ENCODE data around the gene STIMATE. TPM values are rescaled to one million over a fixed set of nuclear protein-coding genes. Genes with fewer than 3 reads are reported as not detected.

Gene STIMATE
- total and polyA plus RNA-seq, 2 of the 4 experiments (the other 2 are of a cell fraction): 10.6 to 17.8 TPM

DNA sequence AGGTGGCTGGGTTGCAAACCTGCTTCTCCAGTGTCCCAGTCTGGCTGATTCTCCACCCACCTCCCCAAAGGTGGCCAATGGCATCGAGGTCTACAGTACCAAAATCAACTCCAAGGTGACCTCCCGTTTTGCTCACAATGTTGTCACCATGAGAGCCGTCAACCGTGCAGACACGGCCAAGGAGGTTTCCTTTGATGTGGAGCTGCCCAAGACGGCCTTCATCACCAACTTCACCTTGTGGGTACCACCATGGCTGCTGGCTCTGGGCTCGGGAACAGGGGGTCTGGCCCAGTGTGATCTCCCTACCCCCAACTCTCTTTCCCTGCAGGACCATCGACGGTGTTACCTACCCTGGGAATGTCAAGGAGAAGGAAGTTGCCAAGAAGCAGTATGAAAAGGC is 100.9 kb downstream of the STIMATE start:
- Histone ChIP-seq H3K27ac (ENCODE audit: insufficient read depth, low read length) (no peak overlapping the region), H3K23ac (ENCODE audit: low read depth, low read length) (no peak overlapping the region), H4K91ac (ENCODE audit: insufficient read depth, low read depth, low read length) (no peak overlapping the region), H3K4me1 (ENCODE audit: control insufficient read depth, insufficient read depth, low read length) (peaks cover 1% of the 10 kb centered on the region; the same call in 1 of the 2 replicates), H3K4me3 (ENCODE audit: insufficient read depth, low read depth, low read length) (no peak overlapping the region), H4K8ac (ENCODE audit: low read depth in 2 of 2, low read length in 2 of 2) (no peak overlapping the region), H2BK5ac (ENCODE audit: low read depth, low read length, poor library complexity, severe bottlenecking) (no peak overlapping the region), H3K27me3 (ENCODE audit: control insufficient read depth, insufficient read depth, low read length) (peaks cover 11% of the 10 kb centered on the region; the same call in 1 of the 2 replicates), H4K5ac (ENCODE audit: low read depth, low read length) (no peak overlapping the region), H2AK5ac (ENCODE audit: low read depth, low read length) (no peak overlapping the region), H2BK120ac (ENCODE audit: low read depth, low read length) (no peak overlapping the region), H3K9ac (ENCODE audit: low read depth, low read length) (no peak overlapping the region), H3K9me1 (ENCODE audit: insufficient read depth, low read length) (no peaks in the 10 kb centered on the region), H3K9me3 (ENCODE audit: control insufficient read depth, insufficient read depth, low read length) (no peaks in the 10 kb centered on the region), H3K56ac (ENCODE audit: extremely low read depth, insufficient read depth, low read length) (no peak overlapping the region), H4K20me1 (ENCODE audit: insufficient read depth, low read length) (no peaks in the 10 kb centered on the region), H3K18ac (ENCODE audit: low read depth, low read length) (no peak overlapping the region), H2BK20ac (ENCODE audit: low read depth, low read length) (no peak overlapping the region), H2BK15ac (ENCODE audit: low read depth, low read length) (no peak overlapping the region), H2AFZ (replicated peaks; ENCODE audit: low read length, poor library complexity) (no peak overlapping the region), H3K36me3 (ENCODE audit: control insufficient read depth, insufficient read depth, low read length) (no peaks in the 10 kb centered on the region), H3K4me2 (ENCODE audit: low read depth, low read length) (no peak overlapping the region), H3K14ac (replicated peaks; ENCODE audit: low read depth, low read length) (no peak overlapping the region), H3K79me1 (ENCODE audit: low read depth in 1 of 2, low read length in 2 of 2) (no peaks in the 10 kb centered on the region), H2AK9ac (replicated peaks; ENCODE audit: low read depth, low read length, poor library complexity) (no peak overlapping the region), H3K4ac (ENCODE audit: low read depth, low read length) (no peak overlapping the region)
- in situ Hi-C loops (cut with MboI; ENCODE audit: low sequenced_read_pairs) (no loop called here), intact Hi-C loops (cut with micrococcal nuclease) (no loop called here), dilution Hi-C loops (cut with HindIII; ENCODE audit: low sequenced_read_pairs, unreplicated experiment) (no loop called here)
- TF ChIP-seq MAFK (IDR thresholded peaks at IDR 0.05; ENCODE audit: low read depth, low read length): no peak
- no peak for TF ChIP-seq NFE2L2 (IDR thresholded peaks at IDR 0.05; ENCODE audit: low read depth, low read length)
- TF ChIP-seq MAZ (IDR thresholded peaks at IDR 0.05; ENCODE audit: borderline replicate concordance, low read depth, low read length): no peak
- TF ChIP-seq POLR2A (IDR thresholded peaks at IDR 0.05; ENCODE audit: low read depth, low read length): no peak
- no peak for TF ChIP-seq RCOR1 (IDR thresholded peaks at IDR 0.05; ENCODE audit: insufficient replicate concordance, low read length)
- TF ChIP-seq, protein P1, sequence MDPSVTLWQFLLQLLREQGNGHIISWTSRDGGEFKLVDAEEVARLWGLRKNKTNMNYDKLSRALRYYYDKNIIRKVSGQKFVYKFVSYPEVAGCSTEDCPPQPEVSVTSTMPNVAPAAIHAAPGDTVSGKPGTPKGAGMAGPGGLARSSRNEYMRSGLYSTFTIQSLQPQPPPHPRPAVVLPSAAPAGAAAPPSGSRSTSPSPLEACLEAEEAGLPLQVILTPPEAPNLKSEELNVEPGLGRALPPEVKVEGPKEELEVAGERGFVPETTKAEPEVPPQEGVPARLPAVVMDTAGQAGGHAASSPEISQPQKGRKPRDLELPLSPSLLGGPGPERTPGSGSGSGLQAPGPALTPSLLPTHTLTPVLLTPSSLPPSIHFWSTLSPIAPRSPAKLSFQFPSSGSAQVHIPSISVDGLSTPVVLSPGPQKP (IDR thresholded peaks at IDR 0.05; ENCODE audit: borderline replicate concordance, low read depth, low read length): no peak
- TF ChIP-seq CEBPB (IDR thresholded peaks at IDR 0.05; ENCODE audit: low read depth, low read length): no peak
- TF ChIP-seq RFX5 (IDR thresholded peaks at IDR 0.05; ENCODE audit: low read depth, low read length): no peak
- no peak for TF ChIP-seq FOS (IDR thresholded peaks at IDR 0.05; ENCODE audit: low read depth, low read length)
- no peak for TF ChIP-seq BHLHE40 (IDR thresholded peaks at IDR 0.05; ENCODE audit: low read depth, low read length)
- no peak for TF ChIP-seq MXI1 (IDR thresholded peaks at IDR 0.05; ENCODE audit: borderline replicate concordance, low read depth, low read length)
- no peak for TF ChIP-seq RAD21 (IDR thresholded peaks at IDR 0.05; ENCODE audit: low read length)
- TF ChIP-seq CHD1 (IDR thresholded peaks at IDR 0.05; ENCODE audit: low read depth, low read length): no peak
- TF ChIP-seq, protein P2, sequence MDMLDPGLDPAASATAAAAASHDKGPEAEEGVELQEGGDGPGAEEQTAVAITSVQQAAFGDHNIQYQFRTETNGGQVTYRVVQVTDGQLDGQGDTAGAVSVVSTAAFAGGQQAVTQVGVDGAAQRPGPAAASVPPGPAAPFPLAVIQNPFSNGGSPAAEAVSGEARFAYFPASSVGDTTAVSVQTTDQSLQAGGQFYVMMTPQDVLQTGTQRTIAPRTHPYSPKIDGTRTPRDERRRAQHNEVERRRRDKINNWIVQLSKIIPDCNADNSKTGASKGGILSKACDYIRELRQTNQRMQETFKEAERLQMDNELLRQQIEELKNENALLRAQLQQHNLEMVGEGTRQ (IDR thresholded peaks at IDR 0.05; ENCODE audit: low read depth, low read length): no peak
- TF ChIP-seq, protein P3, sequence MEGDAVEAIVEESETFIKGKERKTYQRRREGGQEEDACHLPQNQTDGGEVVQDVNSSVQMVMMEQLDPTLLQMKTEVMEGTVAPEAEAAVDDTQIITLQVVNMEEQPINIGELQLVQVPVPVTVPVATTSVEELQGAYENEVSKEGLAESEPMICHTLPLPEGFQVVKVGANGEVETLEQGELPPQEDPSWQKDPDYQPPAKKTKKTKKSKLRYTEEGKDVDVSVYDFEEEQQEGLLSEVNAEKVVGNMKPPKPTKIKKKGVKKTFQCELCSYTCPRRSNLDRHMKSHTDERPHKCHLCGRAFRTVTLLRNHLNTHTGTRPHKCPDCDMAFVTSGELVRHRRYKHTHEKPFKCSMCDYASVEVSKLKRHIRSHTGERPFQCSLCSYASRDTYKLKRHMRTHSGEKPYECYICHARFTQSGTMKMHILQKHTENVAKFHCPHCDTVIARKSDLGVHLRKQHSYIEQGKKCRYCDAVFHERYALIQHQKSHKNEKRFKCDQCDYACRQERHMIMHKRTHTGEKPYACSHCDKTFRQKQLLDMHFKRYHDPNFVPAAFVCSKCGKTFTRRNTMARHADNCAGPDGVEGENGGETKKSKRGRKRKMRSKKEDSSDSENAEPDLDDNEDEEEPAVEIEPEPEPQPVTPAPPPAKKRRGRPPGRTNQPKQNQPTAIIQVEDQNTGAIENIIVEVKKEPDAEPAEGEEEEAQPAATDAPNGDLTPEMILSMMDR (conservative IDR thresholded peaks at IDR 0.05; ENCODE audit: low read depth, low read length): no peak
- TF ChIP-seq SMC3 (IDR thresholded peaks at IDR 0.05; ENCODE audit: low read depth, low read length): no peak
- no peak for DNase-seq
- no TSS peak for BruUV-seq (replicated peaks)
- CTCF ChIA-PET: no interaction called here
- ATAC-seq (ENCODE audit: low read depth): no peak
- POLR2A ChIA-PET (ENCODE audit: unreplicated experiment): no interaction called here
- no CpG with 5 or more reads among the region's 9 CpGs for WGBS, 2 experiments (ENCODE audit: extremely low coverage in 2 of 2, insufficient read length in 1 of 2)

Data from IMR-90 (cell line).